Heart left ventricle (tissue), 16 donors: ENCODE results near the gene FAAP24. TPM values are rescaled to one million over a fixed set of nuclear protein-coding genes. Genes with fewer than 3 reads are reported as not detected.

ENCODE experiments used
- ATAC-seq, 4 donors: fragments of 200-7000 bp; cut with Tn5 transposase; one replicate each; pipeline ENCODE4 v1.9.1; 2020 to 2022; ENCODE audit warnings: moderate library complexity in 4 of 4, mild to moderate bottlenecking in 3 of 4, moderate number of reproducible peaks in 1 of 4
- DNase-seq, 5 donors: peaks; one replicate each; pipeline ENCODE4 v3.0.0-alpha.2; 2020
- H3K27ac ChIP-seq, 12 donors: fragments of 200-600 bp; sonication (generic) in 4 of 12; one replicate each; pipeline versions ENCODE4 v1.5.0 to v1.8.0; 2016 to 2022; ENCODE audit warnings: mild to moderate bottlenecking in 2 of 12
- H3K27me3 ChIP-seq, 9 donors: fragments of 200-600 bp; sonication (generic) in 2 of 9; one replicate each; pipeline versions ENCODE4 v1.5.1 to v1.8.0; 2016 to 2022; ENCODE audit warnings: mild to moderate bottlenecking in 3 of 9
- H3K36me3 ChIP-seq, 9 donors: fragments of 200-600 bp; sonication (generic) in 2 of 9; one replicate each; pipeline versions ENCODE4 v1.5.0 to v1.8.0; 2018 to 2022; ENCODE audit warnings: mild to moderate bottlenecking in 2 of 9
- H3K4me1 ChIP-seq, 12 donors: fragments of 200-600 bp; sonication (generic) in 4 of 12; one replicate each; pipeline versions ENCODE4 v1.5.0 to v1.8.0; 2016 to 2022; ENCODE audit warnings: mild to moderate bottlenecking in 3 of 12
- H3K4me3 ChIP-seq, 12 donors: fragments of 200-600 bp; sonication (generic) in 4 of 12; one replicate each; pipeline versions ENCODE4 v1.5.0 to v1.8.0; 2017 to 2022; ENCODE audit warnings: mild to moderate bottlenecking in 9 of 12, moderate library complexity in 4 of 12
- H3K9me3 ChIP-seq, 12 donors: fragments of 200-600 bp; sonication (generic) in 4 of 12; one replicate each; pipeline versions ENCODE4 v1.5.0 to v1.8.0; 2016 to 2022; ENCODE audit warnings: mild to moderate bottlenecking in 1 of 12
- POLR2A ChIP-seq, 2 donors: fragments of 450-650 bp; IDR thresholded peaks; one replicate each; pipeline ENCODE4 v1.6.1; 2017; ENCODE audit warnings: antibody characterized with exemption in 2 of 2, mild to moderate bottlenecking in 2 of 2, moderate library complexity in 2 of 2
- WGBS, 4 donors: extraction: QIAGEN DNeasy Blood & Tissue Kit in 2 of 4; methylation state at CpG; one replicate each; pipeline versions ENCODE4 v1.1.5 to v1.1.7; 2013 to 2018; 5-methylcytosine and 5-hydroxymethylcytosine counted together
- intact Hi-C, 10 donors: fragments of 100-400 bp; cut with DNase I; formaldehyde crosslinking; loops; one replicate each; pipeline versions ENCODE4 v1.11.1 to v1.14.2; 2022
- long read RNA-seq, 3 donors: library from polyadenylated mRNA; unstranded; transcript quantifications; one replicate each; pipeline ENCODE4 v2.0.0, GENCODE V29; 2020 to 2021
- polyA plus RNA-seq, 2 donors: library from polyadenylated mRNA; stranded (reverse); fragments of 200-250 nt; gene quantifications; one replicate each; pipeline ENCODE4 v1.2.3, GENCODE V29; 2013
- total RNA-seq, 9 donors: library from RNA; depleted of rRNA in 2 of 9; stranded (reverse); fragments of >200 nt in 2 of 9; fragmentation: NEBNext Ultra II Directional in 3 of 9; extraction: Animal tissue kit (Norgen Biotek cat#: 25700) in 3 of 9; gene quantifications; one replicate each; pipeline versions ENCODE4 v1.1.0 to v1.2.4, GENCODE V29; 2016 to 2023
- TF ChIP-seq, protein P1 (sequence below), 12 donors: fragments of 200-600 bp; sonication (generic) in 4 of 12; IDR thresholded peaks; one replicate each; pipeline versions ENCODE4 v1.5.0 to v1.8.0; 2018 to 2022; ENCODE audit warnings: antibody characterized with exemption in 12 of 12, mild to moderate bottlenecking in 5 of 12
- donor health status: ischemic (EF 13 %, LVEDD 7.1; RV severe dilation, severe dysfunction).
- donor health status: healthy with polysubstance abuse.
- donor health status: DM: no; HTN: yes; CAD: no.
- donor health status: DM: no; HTN: no; CAD: no.
- donor health status: ischemic (EF 25% LVEDD 6.9; RV normal size, moderate dysfunction).
- donor health status: ischemic (EF 25% LVEDD 5.7; RV mildly dilated, moderate dysfunction).
- donor health status: healthy.
- donor health status: DM: yes; HTN: yes; CAD: no.
- donor health status: ischemic (EF 35%, LVEDD 5.7; RV mildly dilated, moderate dysfunction).
- donor health status: nonischemic (EF 11% LVEDD 7.7; RV severe dilation, severe dysfunction).
- donor health status: DM: yes; HTN: yes; CAD: no.
- donor health status: PGD.
- donor health status: ischemic (EF 29% LVEDD 5.4; RV normal size, mild dysfunction).
- donor health status: nonischemic (EF 23%, LVEDD 6.1; RV moderate dilation, normal function).

The FAAP24 gene, protein sequence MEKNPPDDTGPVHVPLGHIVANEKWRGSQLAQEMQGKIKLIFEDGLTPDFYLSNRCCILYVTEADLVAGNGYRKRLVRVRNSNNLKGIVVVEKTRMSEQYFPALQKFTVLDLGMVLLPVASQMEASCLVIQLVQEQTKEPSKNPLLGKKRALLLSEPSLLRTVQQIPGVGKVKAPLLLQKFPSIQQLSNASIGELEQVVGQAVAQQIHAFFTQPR
- total RNA-seq = 1 to 10 TPM in 2 of 9 donors, under 1 TPM in 4, not detected in 3; 0.25 to 2.6 (median 0.67) TPM
- 1 to 10 TPM in 1 of 2 donors, under 1 TPM in 1; 0.38 to 1.1 TPM for polyA plus RNA-seq
- long read RNA-seq, donor 1 = 0 reads
- long read RNA-seq, donor 2 = 0 reads
- long read RNA-seq, donor 3 = 0 reads

DNA sequence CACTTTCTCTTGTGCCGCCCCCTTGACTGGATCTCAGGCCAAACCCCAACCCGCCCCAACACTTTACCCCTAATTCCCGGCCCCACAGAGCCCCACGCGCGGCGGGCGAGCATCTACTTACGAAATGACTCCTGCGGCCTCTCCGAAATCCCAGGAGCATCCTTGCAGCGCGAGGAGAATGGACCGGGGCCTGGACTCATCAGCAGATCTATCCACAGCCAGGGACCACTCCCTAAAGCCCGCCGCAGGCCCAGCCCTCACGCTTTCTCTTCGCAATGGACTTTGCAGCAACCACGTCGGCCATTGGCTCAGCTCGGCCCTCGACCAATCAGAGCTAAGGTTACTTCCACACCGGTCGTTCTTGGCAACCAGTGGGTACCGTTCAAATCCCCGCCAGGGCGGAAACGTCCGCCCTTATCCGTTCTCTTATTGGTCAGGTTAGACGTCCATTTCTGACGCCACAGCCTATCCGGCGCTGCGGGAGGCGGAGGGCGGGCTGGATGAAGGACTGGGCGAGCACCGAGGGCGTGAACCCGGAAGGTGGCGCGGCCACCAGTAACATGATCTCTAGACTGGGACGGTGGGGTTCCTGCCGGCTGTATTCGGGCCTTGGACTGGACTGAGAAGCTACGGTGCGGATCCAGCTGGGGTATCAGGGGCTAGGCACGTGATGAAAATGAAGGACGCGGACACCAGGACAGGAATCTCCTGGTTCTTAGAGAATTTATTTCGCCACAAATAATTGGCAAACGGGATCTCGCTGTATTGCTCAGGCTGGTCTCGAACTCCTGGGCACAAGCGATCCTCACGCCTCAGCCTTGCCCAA, at the start of gene FAAP24, which contains the start of gene CEP89:
Gene FAAP24, plus strand, starts transcription at position 528 of the 826 bp plus-strand sequence. CDS start 955 bp downstream, outside the sequence.
Gene CEP89, minus strand, starts transcription at position 244 of the 826 bp plus-strand sequence. Its CDS starts 84 bp downstream, at position 160.
- Histone ChIP-seq H3K27ac (peak within 1 kb of the TSS; percentile 7 to 81 (median 65)), H3K9me3 (no peaks in the 10 kb centered on the region), H3K27me3 (no peaks in the 10 kb centered on the region), H3K4me3 (peak within 1 kb of the TSS; percentile 57 to 87 (median 75)), H3K4me1 (peaks cover 0 to 22% (median 10%) of the 10 kb centered on the region in 12 donors), H3K36me3 (peaks cover 0 to 11% (median 3%) of the 10 kb centered on the region in 9 donors)
- DNase-seq (peak; percentile 97 to 98 (median 98)), ATAC-seq (peak; percentile 99 to 100 (median 100))
- TF ChIP-seq, protein P1, sequence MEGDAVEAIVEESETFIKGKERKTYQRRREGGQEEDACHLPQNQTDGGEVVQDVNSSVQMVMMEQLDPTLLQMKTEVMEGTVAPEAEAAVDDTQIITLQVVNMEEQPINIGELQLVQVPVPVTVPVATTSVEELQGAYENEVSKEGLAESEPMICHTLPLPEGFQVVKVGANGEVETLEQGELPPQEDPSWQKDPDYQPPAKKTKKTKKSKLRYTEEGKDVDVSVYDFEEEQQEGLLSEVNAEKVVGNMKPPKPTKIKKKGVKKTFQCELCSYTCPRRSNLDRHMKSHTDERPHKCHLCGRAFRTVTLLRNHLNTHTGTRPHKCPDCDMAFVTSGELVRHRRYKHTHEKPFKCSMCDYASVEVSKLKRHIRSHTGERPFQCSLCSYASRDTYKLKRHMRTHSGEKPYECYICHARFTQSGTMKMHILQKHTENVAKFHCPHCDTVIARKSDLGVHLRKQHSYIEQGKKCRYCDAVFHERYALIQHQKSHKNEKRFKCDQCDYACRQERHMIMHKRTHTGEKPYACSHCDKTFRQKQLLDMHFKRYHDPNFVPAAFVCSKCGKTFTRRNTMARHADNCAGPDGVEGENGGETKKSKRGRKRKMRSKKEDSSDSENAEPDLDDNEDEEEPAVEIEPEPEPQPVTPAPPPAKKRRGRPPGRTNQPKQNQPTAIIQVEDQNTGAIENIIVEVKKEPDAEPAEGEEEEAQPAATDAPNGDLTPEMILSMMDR (IDR thresholded peaks at IDR 0.05) = no peak
- TF ChIP-seq POLR2A (IDR thresholded peaks at IDR 0.05) = peak in 1 of 2 donors; percentile 30
- 3 to 8% (median 3%) methylated on average over 22 to 57 of the region's 57 CpGs for WGBS, 4 donors
- intact Hi-C loops = loop anchor here in 5 of 10 donors (2.0 to 10.0 kb wide), 6 partner anchors 110 to 203 kb away; partner anchors contain the start of gene GPATCH1 (in 4 of the 5)

DNA sequence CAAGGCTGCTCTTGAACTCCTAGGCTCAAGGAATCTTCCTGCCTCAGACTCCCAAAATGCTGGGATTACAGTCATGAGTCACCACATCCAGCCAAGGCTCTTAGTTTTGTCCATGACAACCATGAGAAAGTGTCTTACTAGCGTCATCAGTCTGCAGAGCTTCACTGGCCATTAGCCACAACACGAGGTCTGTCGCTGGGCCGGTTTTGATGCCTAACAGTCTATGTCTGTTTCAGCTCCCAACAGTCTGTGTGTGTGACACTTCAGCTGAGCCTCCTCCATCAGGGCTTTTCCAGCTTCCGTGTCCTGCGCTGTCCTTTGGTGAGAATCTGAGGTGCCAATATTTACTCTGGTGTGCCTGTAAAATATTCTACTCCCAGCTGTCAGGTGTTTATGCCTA, 47.8 kb upstream of the FAAP24 start:
- ATAC-seq = no peak
- peaks cover 0 to 14% (median 3%) of the 10 kb centered on the region in 12 donors for H3K9me3 ChIP-seq
- H3K36me3 ChIP-seq = peaks cover 0 to 82% (median 59%) of the 10 kb centered on the region in 9 donors
- H3K27me3 ChIP-seq = no peaks in the 10 kb centered on the region
- no peaks in the 10 kb centered on the region for H3K4me1 ChIP-seq
- intact Hi-C loops = no loop called here
- no peak overlapping the region for H3K27ac ChIP-seq
- WGBS, 4 donors = 93 to 97% (median 97%) methylated on average over 6 of the region's 6 CpGs
- DNase-seq = no peak
- no peak overlapping the region for H3K4me3 ChIP-seq
- no peak for TF ChIP-seq POLR2A (IDR thresholded peaks at IDR 0.05)
- TF ChIP-seq, protein P1 (IDR thresholded peaks at IDR 0.05) = no peak

DNA sequence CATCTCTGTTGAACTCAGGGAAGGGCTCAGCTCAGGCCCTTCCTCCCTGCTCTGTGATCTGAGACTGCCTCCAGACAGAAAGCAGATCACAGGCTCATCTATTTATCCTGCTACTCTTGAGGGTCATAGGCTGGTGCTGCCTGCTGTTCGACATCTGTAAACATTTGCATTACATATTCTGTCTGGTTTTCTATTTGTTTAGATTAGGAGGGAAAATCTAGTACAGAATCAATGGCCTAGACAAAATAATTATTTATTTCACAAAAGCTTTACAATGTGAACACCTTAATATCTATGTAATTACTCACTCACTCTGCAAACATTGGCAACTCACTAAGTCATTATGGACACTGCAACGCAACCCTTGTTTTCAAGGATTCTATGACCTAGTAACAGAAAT, 43.2 kb upstream of the FAAP24 start:
- peaks cover 0 to 19% (median 3%) of the 10 kb centered on the region in 12 donors for H3K9me3 ChIP-seq

More for the DNA sequence above, 43.2 kb upstream of the FAAP24 start:
- 95 to 99% (median 96%) methylated on average over 2 of the region's 2 CpGs for WGBS, 4 donors
- Histone ChIP-seq H3K27me3 (no peaks in the 10 kb centered on the region), H3K4me3 (no peak overlapping the region), H3K27ac (no peak overlapping the region), H3K4me1 (no peaks in the 10 kb centered on the region), H3K36me3 (peaks cover 0 to 94% (median 58%) of the 10 kb centered on the region in 9 donors)
- no peak for TF ChIP-seq POLR2A (IDR thresholded peaks at IDR 0.05)
- TF ChIP-seq, protein P1 (IDR thresholded peaks at IDR 0.05) = no peak
- no peak for DNase-seq
- ATAC-seq = no peak
- intact Hi-C loops = no loop called here
